HG03442 (cell line): ENCODE results near the gene FBL.
"Not testable (repeated sequence)": the region's sequence is repeated elsewhere in the genome, so short reads cannot be mapped to it uniquely, and the experiment has no call there.

Source experiments
- ATAC-seq: cut with Tn5 transposase; IDR thresholded peaks from one replicate; pipeline ENCODE4 v1.9.1; 2021; ENCODE audit warnings: mild to moderate bottlenecking, moderate library complexity; ENCODE audit not compliant: unreplicated experiment

The FBL gene

GRCh38 chr19:39845933-39846677 is at the start of gene FBL:
FBL (minus strand) TSS chr19:39846379; CDS start chr19:39846300, 79 bp downstream.
- ATAC-seq, result peak; percentile 84

GRCh38 chr19:39895096-39895495 is 48.9 kb upstream of the FBL start:
- ATAC-seq, result not testable (repeated sequence)

GRCh38 chr19:39894236-39894606 is 48.0 kb upstream of the FBL start:
- not testable (repeated sequence) for ATAC-seq

- ATAC-seq, result not testable (repeated sequence)
These were observed 47.4 kb upstream of the FBL start for GRCh38 chr19:39893366-39894235.

- not testable (repeated sequence) for ATAC-seq
These were observed 46.3 kb upstream of the FBL start for GRCh38 chr19:39892506-39892902.

- not testable (repeated sequence) for ATAC-seq
These were observed 45.7 kb upstream of the FBL start for GRCh38 chr19:39891660-39892505.

- ATAC-seq, result no peak
These were observed 44.8 kb upstream of the FBL start for GRCh38 chr19:39890755-39891551.

GRCh38 chr19:39889872-39890754 is 43.9 kb upstream of the FBL start:
- ATAC-seq, result not testable (repeated sequence)

- ATAC-seq, result not testable (repeated sequence)
These were observed 41.3 kb upstream of the FBL start for GRCh38 chr19:39887456-39887951.

GRCh38 chr19:39885821-39886554 is 39.8 kb upstream of the FBL start:
- ATAC-seq, result not testable (repeated sequence)

- ATAC-seq, result not testable (repeated sequence)
These were observed 38.5 kb upstream of the FBL start for GRCh38 chr19:39884721-39885120.

GRCh38 chr19:39882645-39883044 is 36.5 kb upstream of the FBL start:
- ATAC-seq, result not testable (repeated sequence)

GRCh38 chr19:39881495-39882110 is 35.4 kb upstream of the FBL start:
- not testable (repeated sequence) for ATAC-seq

- not testable (repeated sequence) for ATAC-seq
These were observed 34.1 kb upstream of the FBL start for GRCh38 chr19:39880241-39880640.

GRCh38 chr19:39879796-39880195 is 33.6 kb upstream of the FBL start:
- not testable (repeated sequence) for ATAC-seq

- ATAC-seq, result not testable (repeated sequence)
These were observed 32.7 kb upstream of the FBL start for GRCh38 chr19:39878866-39879265.

GRCh38 chr19:39878398-39878797 is 32.2 kb upstream of the FBL start:
- no peak for ATAC-seq

- not testable (repeated sequence) for ATAC-seq
These were observed 31.8 kb upstream of the FBL start for GRCh38 chr19:39877982-39878381.
